K562 (cell line): Measurements from ENCODE around the gene PCBP2. TPM values are rescaled to one million over a fixed set of nuclear protein-coding genes. Genes with fewer than 3 reads are reported as not detected.
A peak's percentile ranks its signal among the peaks of the same experiment; 100 is the strongest.

Source experiments
- ATAC-seq: fragments of 200-7000 bp; cut with Tn5 transposase; 3 replicates; pipeline ENCODE4 v1.9.1; 2020; ENCODE audit warnings: moderate library complexity
- BruUV-seq: library from RNA; stranded (reverse); fragments of 400-500 nt; replicated peaks from 2 replicates; lab custom pipeline; 2021; lab: Mats Ljungman, UMichigan
- CTCF ChIA-PET: fragments of 300-600 bp; formaldehyde crosslinking; extraction: SDS; loops from one replicate; lab custom pipeline; 2021; ENCODE audit warnings: low intra/inter-chr PET ratio; lab: Yijun Ruan, JAX
- POLR2A ChIA-PET: fragments of 300-600, 350-650 bp; sonication (Branson Sonifier 250); formaldehyde crosslinking; extraction: SDS; loops from one replicate; lab custom pipeline; 2021; ENCODE audit warnings: antibody characterized with exemption, inconsistent platforms; lab: Yijun Ruan, JAX
- DNase-seq, 4 experiments: peaks; one replicate each; pipeline versions ENCODE4 v3.0.0 to v3.0.0-alpha.2; 2011 to 2018; ENCODE audit warnings: low spot score in 3 of 4, mixed read lengths in 3 of 4; ENCODE audit errors: extremely low read depth in 1 of 4
- FAIRE-seq: peaks from 2 replicates; lab custom pipeline; 2011; peaks lifted over from hg19 to GRCh38; lab: Jason Lieb, UNC
- H2AFZ ChIP-seq: 2 replicates; pipeline ENCODE4 v1.6.0; 2011; ENCODE audit warnings: low read depth, low read length, control low read depth, inconsistent platforms
- H3K27ac ChIP-seq: fragments of 200-600 bp; 3 replicates; pipeline ENCODE4 v1.8.0; 2011; ENCODE audit warnings: low read depth, mild to moderate bottlenecking, control low read depth, inconsistent platforms, low read length, moderate library complexity, mixed read lengths; ENCODE audit errors: extremely low read depth
- H3K27me3 ChIP-seq, 2 experiments: fragments of 300-600 bp in 1 of 2; 2 replicates in 1 of 2; 3 replicates in 1 of 2; pipeline versions ENCODE4 v1.6.0 to v1.8.0; 2011; ENCODE audit warnings: inconsistent platforms in 2 of 2, low read length in 2 of 2, mild to moderate bottlenecking in 1 of 2, mixed read lengths in 1 of 2, moderate library complexity in 1 of 2; ENCODE audit not compliant: control insufficient read depth in 2 of 2, insufficient read depth in 2 of 2
- H3K36me3 ChIP-seq: fragments of 300-600 bp; 3 replicates; pipeline ENCODE4 v1.8.0; 2011; ENCODE audit warnings: mild to moderate bottlenecking, low read length, inconsistent platforms; ENCODE audit not compliant: control insufficient read depth, insufficient read depth
- H3K4me1 ChIP-seq, 2 experiments: fragments of 200-600 bp in 1 of 2; replicated peaks in 1 of 2; 2 replicates in 1 of 2; 3 replicates in 1 of 2; pipeline versions ENCODE4 v1.5.1 to v1.8.0; 2011; ENCODE audit warnings: inconsistent platforms in 2 of 2, low read length in 2 of 2, mild to moderate bottlenecking in 1 of 2, mixed read lengths in 1 of 2, moderate library complexity in 1 of 2; ENCODE audit not compliant: control insufficient read depth in 2 of 2, insufficient read depth in 2 of 2
- H3K4me2 ChIP-seq: 2 replicates; pipeline ENCODE4 v1.6.1; 2011; ENCODE audit warnings: low read length, control low read depth, inconsistent platforms, mixed read lengths; ENCODE audit not compliant: insufficient read depth
- H3K4me3 ChIP-seq: fragments of 200-600 bp; sonication (generic), shearing (Covaris generic); 2 replicates; pipeline ENCODE4 v1.5.1; 2016; ENCODE audit warnings: control low read depth, inconsistent platforms
- H3K79me2 ChIP-seq: fragments of 200-600 bp; 3 replicates; pipeline ENCODE4 v1.8.0; 2011; ENCODE audit warnings: low read length, inconsistent platforms; ENCODE audit not compliant: control insufficient read depth, insufficient read depth
- H3K9ac ChIP-seq, 2 experiments: 2 replicates each; pipeline versions ENCODE4 v1.6.0 to v1.6.1; 2011; ENCODE audit warnings: low read depth in 2 of 2, low read length in 2 of 2, control low read depth in 1 of 2, inconsistent platforms in 1 of 2, mild to moderate bottlenecking in 1 of 2, mixed read lengths in 1 of 2; ENCODE audit not compliant: insufficient read depth in 1 of 2
- H3K9me1 ChIP-seq: one replicate; pipeline ENCODE4 v1.6.0; 2011; ENCODE audit warnings: inconsistent platforms, mild to moderate bottlenecking, low read length, moderate library complexity; ENCODE audit not compliant: control insufficient read depth, insufficient read depth
- H3K9me3 ChIP-seq: replicated peaks from 2 replicates; pipeline ENCODE4 v1.5.1; 2011; ENCODE audit warnings: low read depth, low read length, inconsistent platforms; ENCODE audit not compliant: control insufficient read depth, insufficient read depth
- H4K20me1 ChIP-seq: replicated peaks from 2 replicates; pipeline ENCODE4 v1.6.1; 2011; ENCODE audit warnings: low read length, inconsistent platforms, mixed read lengths; ENCODE audit not compliant: control insufficient read depth, insufficient read depth
- ARID1B ChIP-seq: fragments of 450-650 bp; IDR thresholded peaks from 2 replicates; pipeline ENCODE4 v1.6.1; 2016; ENCODE audit warnings: antibody characterized with exemption, mild to moderate bottlenecking, inconsistent platforms
- CTBP1 ChIP-seq: fragments of 450-650 bp; IDR thresholded peaks from 2 replicates; pipeline ENCODE4 v1.6.1; 2016; ENCODE audit warnings: borderline replicate concordance
- EWSR1 ChIP-seq: fragments of 450-650 bp; IDR thresholded peaks from 2 replicates; pipeline ENCODE4 v1.6.1; 2018; ENCODE audit warnings: borderline replicate concordance, mild to moderate bottlenecking, low read depth, moderate library complexity; ENCODE audit not compliant: partially characterized antibody
- FOXK1 ChIP-seq: sonication (generic); formaldehyde crosslinking; IDR thresholded peaks from 2 replicates; pipeline ENCODE4 v1.8.0; 2022; ENCODE audit warnings: missing genetic modification reagents, mild to moderate bottlenecking, borderline replicate concordance
- POLR2A ChIP-seq: fragments of 450-650 bp; conservative IDR thresholded peaks from 2 replicates; pipeline ENCODE4 v1.6.1; 2016
- POLR2AphosphoS2 ChIP-seq: IDR thresholded peaks from 2 replicates; pipeline ENCODE4 v1.6.1; 2012; ENCODE audit warnings: low read length, improper control_type of control experiment
- POLR2AphosphoS5 ChIP-seq: IDR thresholded peaks from 2 replicates; pipeline ENCODE4 v1.6.1; 2011; ENCODE audit warnings: mild to moderate bottlenecking, low read depth, low read length, moderate library complexity; ENCODE audit not compliant: control insufficient read depth, insufficient read depth
- SP1 ChIP-seq: sonication (generic); formaldehyde crosslinking; IDR thresholded peaks from 2 replicates; pipeline ENCODE4 v1.8.1; 2022; ENCODE audit warnings: mild to moderate bottlenecking, missing genetic modification reagents
- ZNF253 ChIP-seq: fragments of 250-450 bp; sonication (Bioruptor Pico); conservative IDR thresholded peaks from 2 replicates; pipeline ENCODE4 v1.6.1; 2021; ENCODE audit warnings: mild to moderate bottlenecking
- WGBS: fragments of 100-300 bp; shearing (Covaris generic); methylation state at CpG from one replicate; pipeline ENCODE4 v1.1.6; 2016; ENCODE audit warnings: low coverage, mixed read lengths; ENCODE audit not compliant: insufficient coverage; ENCODE audit errors: missing lambda C conversion rate; 5-methylcytosine and 5-hydroxymethylcytosine counted together
- in situ Hi-C: fragments of 300-500 bp; cut with MboI; formaldehyde crosslinking; loops from 4 replicates; pipeline ENCODE4 v1.15.0; 2018; ENCODE audit warnings: inconsistent platforms, mixed read lengths
- intact Hi-C: fragments of 100-400 bp; cut with micrococcal nuclease; formaldehyde crosslinking; loops from 2 replicates; pipeline ENCODE4 v1.14.2; 2022
- polyA plus RNA-seq, 8 experiments: library from polyadenylated mRNA; depleted of rRNA in 4 of 8; stranded (reverse) in 5 of 8; unstranded in 3 of 8; fragments of >200 nt; fragmentation: Nextera tagmentation in 2 of 8; fragmentation: Illumina TruSeq in 1 of 8; extraction: Ambion mirVana in 2 of 8; extraction: Trizol in 1 of 8; gene quantifications; 2 replicates each; pipeline versions ENCODE4 v1.2.1 to v1.2.3, GENCODE V29; 2011 to 2014; ENCODE audit warnings: inconsistent platforms in 1 of 8, missing spikeins in 1 of 8
- total RNA-seq, 7 experiments: library from RNA; depleted of rRNA in 6 of 7; stranded (reverse); fragments of >200 nt in 6 of 7; fragmentation: Illumina TruSeq in 2 of 7; extraction: Trizol in 2 of 7; gene quantifications; 2 replicates each; pipeline versions ENCODE4 v1.2.1 to v1.2.3, GENCODE V29; 2011 to 2021; ENCODE audit warnings: low replicate concordance in 1 of 7
- TF ChIP-seq, protein P1 (sequence below): sonication (generic); formaldehyde crosslinking; IDR thresholded peaks from 2 replicates; pipeline ENCODE4 v1.8.0; 2022; ENCODE audit warnings: mild to moderate bottlenecking, missing genetic modification reagents
- TF ChIP-seq, protein P2 (sequence below): fragments of 450-650 bp; formaldehyde crosslinking; IDR thresholded peaks from 2 replicates; pipeline ENCODE4 v1.4.0; 2022; ENCODE audit warnings: mild to moderate bottlenecking, moderate library complexity
- TF ChIP-seq, protein P3 (sequence below), 2 experiments: fragments of 450-650 bp; IDR thresholded peaks; 2 replicates each; pipeline ENCODE4 v1.6.1; 2016

PCBP2 gene
- total and polyA plus RNA-seq, 9 of the 15 experiments (the other 6 are each of a cell fraction or from before 2014, with no cell fraction given) = 137 to 831 (median 328) TPM

DNA sequence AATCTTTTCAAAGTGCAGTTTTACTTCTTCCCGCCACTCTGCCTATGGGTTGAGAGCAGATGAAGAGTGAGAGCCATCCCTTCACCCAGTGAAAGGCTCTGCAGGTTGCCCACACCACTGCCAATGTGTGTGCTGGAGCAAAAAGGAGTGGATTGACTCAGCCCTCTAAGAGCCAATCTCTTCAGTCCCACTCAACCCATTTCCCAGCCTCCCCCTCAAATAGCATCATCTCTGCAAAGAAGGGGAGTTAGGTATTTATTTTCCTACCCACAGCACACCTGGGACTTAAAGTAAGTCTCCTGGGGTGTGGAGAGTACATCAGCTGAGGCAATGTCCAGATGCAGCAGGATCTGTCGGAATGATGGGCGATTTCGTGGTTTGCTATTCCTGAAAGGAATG is 32.1 kb downstream of the PCBP2 start:
- Histone ChIP-seq H4K20me1 (peaks cover 8% of the 10 kb centered on the region), H3K9ac (no peak overlapping the region), H3K4me1 (peaks cover 0 to 11% of the 10 kb centered on the region in 2 experiments; a peak in 2 of 5 replicates), H3K27me3 (no peaks in the 10 kb centered on the region), H3K27ac (no peak overlapping the region), H3K9me3 (no peaks in the 10 kb centered on the region), H3K36me3 (peaks cover 83% of the 10 kb centered on the region), H3K4me2 (no peak overlapping the region), H3K79me2 (0 out of 3 replicates have a peak, but pooled peaks cover 3% of the 10 kb centered on the region), H3K4me3 (no peak overlapping the region), H3K9me1 (peaks cover 3% of the 10 kb centered on the region), H2AFZ (no peak overlapping the region)
- TF ChIP-seq SP1 (CRISPR knock-in tag) (peak; percentile 22; the same call in 1 of the 2 replicates), POLR2AphosphoS5 (peak; percentile 9; the same call in 1 of the 2 replicates), ZNF253 (no peak), POLR2AphosphoS2 (peak; percentile 79; the same call in 1 of the 2 replicates), ARID1B (no peak), EWSR1 (peak; percentile 45), CTBP1 (no peak), POLR2A (0 out of 2 replicates have a peak, but pooled peaks have one; percentile 5), FOXK1 (CRISPR knock-in tag) (no peak)
- TF ChIP-seq, protein P1, sequence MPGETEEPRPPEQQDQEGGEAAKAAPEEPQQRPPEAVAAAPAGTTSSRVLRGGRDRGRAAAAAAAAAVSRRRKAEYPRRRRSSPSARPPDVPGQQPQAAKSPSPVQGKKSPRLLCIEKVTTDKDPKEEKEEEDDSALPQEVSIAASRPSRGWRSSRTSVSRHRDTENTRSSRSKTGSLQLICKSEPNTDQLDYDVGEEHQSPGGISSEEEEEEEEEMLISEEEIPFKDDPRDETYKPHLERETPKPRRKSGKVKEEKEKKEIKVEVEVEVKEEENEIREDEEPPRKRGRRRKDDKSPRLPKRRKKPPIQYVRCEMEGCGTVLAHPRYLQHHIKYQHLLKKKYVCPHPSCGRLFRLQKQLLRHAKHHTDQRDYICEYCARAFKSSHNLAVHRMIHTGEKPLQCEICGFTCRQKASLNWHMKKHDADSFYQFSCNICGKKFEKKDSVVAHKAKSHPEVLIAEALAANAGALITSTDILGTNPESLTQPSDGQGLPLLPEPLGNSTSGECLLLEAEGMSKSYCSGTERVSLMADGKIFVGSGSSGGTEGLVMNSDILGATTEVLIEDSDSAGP (CRISPR knock-in tag) = no peak
- TF ChIP-seq, protein P2, sequence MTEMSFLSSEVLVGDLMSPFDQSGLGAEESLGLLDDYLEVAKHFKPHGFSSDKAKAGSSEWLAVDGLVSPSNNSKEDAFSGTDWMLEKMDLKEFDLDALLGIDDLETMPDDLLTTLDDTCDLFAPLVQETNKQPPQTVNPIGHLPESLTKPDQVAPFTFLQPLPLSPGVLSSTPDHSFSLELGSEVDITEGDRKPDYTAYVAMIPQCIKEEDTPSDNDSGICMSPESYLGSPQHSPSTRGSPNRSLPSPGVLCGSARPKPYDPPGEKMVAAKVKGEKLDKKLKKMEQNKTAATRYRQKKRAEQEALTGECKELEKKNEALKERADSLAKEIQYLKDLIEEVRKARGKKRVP (CRISPR knock-in tag) = no peak
- TF ChIP-seq, protein P3, sequence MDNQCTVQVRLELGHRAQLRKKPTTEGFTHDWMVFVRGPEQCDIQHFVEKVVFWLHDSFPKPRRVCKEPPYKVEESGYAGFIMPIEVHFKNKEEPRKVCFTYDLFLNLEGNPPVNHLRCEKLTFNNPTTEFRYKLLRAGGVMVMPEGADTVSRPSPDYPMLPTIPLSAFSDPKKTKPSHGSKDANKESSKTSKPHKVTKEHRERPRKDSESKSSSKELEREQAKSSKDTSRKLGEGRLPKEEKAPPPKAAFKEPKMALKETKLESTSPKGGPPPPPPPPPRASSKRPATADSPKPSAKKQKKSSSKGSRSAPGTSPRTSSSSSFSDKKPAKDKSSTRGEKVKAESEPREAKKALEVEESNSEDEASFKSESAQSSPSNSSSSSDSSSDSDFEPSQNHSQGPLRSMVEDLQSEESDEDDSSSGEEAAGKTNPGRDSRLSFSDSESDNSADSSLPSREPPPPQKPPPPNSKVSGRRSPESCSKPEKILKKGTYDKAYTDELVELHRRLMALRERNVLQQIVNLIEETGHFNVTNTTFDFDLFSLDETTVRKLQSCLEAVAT (IDR thresholded peaks at IDR 0.05) = no peak
- in situ Hi-C loops = no loop called here
- no TSS peak for BruUV-seq
- DNase-seq = no peak
- 95% methylated on average over 4 of the region's 4 CpGs for WGBS
- POLR2A ChIA-PET = interaction anchor here (0.6 to 7.1 kb wide), 6 partner anchors 8 to 428 kb away, joined by 3 to 99 read pairs (median 9); no protein-coding TSS in a partner anchor
- intact Hi-C loops = no loop called here
- peak; percentile 26 for FAIRE-seq
- CTCF ChIA-PET = no interaction called here
- no peak for ATAC-seq
